ENCODE data around the gene PCSK2.

Gene PCSK2

GRCh38 chr20:17534077-17534476 lies 307.2 kb downstream of the PCSK2 start:
- DNase-seq (ENCODE audit: low read depth in 2 of 2), result no peak
